M059J (cell line): ENCODE results near the gene UBIAD1. TPM values are rescaled to one million over a fixed set of nuclear protein-coding genes. Genes with fewer than 3 reads are reported as not detected.
"Not testable (repeated sequence)": the region's sequence is repeated elsewhere in the genome, so short reads cannot be mapped to it uniquely, and the experiment has no call there.

Source experiments
- DNase-seq: peaks from one replicate; pipeline ENCODE4 v3.0.0-alpha.2; 2012; ENCODE audit warnings: low read depth
- total RNA-seq: library from RNA; depleted of rRNA; stranded (reverse); fragments of >200 nt; shearing (Covaris generic); gene quantifications from 2 replicates; pipeline ENCODE4 v1.2.3, GENCODE V29; 2014

Gene UBIAD1
- total RNA-seq, 1 experiment from 2014 or later: 9.5 TPM

GRCh38 chr1:11279630-11280029 lies 6.6 kb downstream of the UBIAD1 start:
- no peak for DNase-seq

GRCh38 chr1:11280719-11281376 lies 7.8 kb downstream of the UBIAD1 start:
- no peak for DNase-seq

DNA sequence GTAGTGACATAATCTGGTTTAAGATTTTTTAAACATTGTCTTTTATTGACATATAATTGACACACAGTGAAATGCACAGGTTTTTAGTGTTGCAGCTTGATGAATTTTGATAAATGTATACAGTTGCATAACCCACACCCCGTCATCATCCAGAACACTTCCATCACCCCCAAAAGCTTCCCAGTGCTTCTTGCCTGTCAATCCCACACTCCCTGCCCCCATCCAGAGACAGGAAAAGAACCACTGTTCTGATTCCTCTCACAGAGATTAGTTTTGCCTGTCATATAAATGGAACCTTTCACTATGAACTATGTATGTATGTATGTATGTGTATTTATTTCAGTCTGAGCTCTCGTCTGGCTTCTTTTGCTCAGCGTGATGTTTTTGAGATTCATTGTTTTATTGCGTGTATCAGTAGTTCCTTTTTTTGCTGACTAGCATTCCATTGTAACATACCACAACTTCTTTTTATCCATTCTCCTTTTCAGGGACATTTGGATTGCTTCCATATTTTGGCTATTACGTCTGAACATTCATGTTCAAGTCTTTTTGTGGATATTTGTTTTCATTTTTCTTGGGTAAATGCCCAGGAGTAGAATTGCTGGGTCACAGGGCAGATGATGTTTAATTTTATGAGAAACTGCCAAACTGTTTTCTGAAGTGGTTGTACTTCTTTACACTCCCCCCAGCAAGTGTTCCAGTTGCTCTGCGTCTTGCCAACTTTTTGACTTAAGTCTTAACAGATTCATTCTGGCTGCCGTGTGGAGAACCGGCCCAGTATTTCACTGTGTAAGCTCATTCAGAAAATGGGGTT lies 8.7 kb downstream of the UBIAD1 start:
- DNase-seq: peak; percentile 52

- DNase-seq: no peak
Observed at GRCh38 chr1:11283151-11283550, 10.2 kb downstream of the UBIAD1 start.

DNA sequence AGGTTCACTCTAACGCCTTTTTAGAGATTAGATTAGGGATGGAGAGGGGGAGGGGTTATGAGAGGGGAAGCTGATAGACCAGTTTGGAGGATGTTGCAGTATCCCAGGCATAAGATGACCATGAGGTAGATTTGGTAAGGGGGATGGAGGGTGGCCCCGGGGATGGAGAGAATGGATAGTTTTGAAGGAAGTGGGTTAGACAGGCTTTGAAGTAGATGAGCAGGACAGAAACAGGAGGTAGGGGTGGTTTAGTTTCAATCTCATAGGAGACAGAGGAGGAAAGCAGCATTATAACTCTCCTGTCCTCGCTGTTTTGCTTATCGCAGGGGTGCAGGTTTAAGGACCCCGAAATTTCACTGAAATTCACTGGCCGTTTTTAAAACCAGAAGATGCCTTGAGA lies 11.8 kb downstream of the UBIAD1 start:
- DNase-seq: no peak

DNA sequence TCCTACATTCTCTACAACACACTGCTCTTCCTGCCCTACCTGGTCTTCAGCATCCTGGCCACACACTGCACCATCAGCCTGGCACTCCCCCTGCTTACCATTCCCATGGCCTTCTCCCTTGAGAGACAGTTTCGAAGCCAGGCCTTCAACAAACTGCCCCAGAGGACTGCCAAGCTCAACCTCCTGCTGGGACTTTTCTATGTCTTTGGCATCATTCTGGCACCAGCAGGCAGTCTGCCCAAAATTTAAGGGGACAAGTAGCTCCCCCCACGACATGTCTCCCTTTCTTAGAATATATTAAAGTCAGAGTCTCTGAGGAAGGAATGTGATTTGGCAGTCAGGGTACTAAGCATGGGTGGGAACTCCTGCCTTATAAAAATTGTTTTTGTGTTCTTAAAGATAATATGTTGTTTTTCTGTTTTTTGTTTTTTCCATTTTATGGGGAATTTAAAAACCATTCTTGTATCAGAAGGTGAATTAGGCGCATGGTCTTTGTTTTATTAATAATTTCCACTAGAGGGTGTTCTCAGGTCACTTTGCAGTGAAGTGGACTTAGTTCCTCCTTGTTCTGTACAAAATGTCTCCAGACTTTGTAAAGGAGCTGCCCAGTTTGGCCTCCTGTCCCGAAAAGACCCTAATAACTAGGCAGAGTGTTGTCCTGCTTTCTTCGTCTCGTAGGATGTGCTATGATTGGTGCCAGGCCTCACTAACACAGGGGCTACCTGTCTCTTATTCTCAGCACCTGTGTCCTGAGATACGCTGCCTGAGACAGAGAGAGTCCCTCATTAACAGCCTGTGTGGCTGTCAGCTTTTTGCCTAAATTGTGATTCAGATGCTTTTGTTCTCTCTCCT lies 13.1 kb downstream of the UBIAD1 start:
- peak; percentile 28 for DNase-seq

DNA sequence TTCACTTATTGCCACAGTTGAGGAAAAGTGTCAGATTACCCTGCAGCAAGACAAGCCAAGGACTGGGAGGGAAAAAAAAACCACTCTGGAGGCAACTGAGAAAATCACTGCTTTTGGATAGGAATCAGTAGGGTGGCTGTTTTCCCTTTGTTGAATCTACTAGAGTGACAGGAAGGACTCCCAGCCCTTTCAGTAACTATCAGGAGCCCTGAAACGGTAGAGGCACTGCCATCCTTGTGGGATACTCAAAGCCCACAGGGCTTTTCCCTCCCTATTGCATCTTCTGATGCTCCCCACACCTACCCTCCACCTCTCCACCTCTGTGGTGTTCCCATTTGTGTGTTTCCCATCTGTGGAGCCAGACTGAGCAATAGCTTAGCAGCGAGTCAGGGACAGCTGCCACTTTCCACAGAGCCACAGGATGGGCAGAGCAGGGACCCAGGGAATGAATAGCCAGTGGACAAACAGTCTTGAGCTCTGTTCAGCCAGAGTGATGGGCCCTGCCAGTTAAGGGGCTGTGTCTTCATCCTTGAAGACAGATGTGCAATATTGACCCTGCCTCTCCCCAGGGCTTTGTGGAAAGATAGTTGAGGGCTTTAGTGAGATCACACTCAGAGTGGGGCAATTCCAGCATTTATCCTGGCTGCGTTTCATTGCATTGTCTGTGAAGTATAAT lies 13.9 kb downstream of the UBIAD1 start:
- DNase-seq: peak; percentile 48

DNA sequence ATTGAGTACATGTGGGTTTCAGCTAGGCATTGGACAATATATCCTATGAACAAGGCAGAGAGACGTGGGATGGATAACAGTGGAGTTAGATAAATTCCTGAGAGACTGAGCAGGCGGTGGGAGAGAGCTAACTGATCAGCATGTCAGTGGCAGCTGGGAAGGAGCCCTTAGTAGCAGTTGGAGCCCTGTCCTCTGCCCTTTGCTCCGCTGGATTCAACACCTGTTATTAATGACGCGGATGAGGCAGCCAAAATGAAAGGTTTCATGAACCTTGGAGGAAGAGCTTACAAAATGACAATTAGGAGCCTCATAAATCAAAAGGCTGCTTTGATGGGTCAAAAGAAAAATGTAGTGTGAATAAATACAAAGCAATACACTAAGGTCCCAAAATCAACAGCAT lies 16.1 kb downstream of the UBIAD1 start:
- no peak for DNase-seq

- no peak for DNase-seq
Observed at GRCh38 chr1:11291049-11291448, 18.1 kb downstream of the UBIAD1 start.

GRCh38 chr1:11293856-11294255 lies 20.9 kb downstream of the UBIAD1 start:
- DNase-seq: peak; percentile 40

GRCh38 chr1:11294951-11295350 lies 22.0 kb downstream of the UBIAD1 start:
- no peak for DNase-seq

DNA sequence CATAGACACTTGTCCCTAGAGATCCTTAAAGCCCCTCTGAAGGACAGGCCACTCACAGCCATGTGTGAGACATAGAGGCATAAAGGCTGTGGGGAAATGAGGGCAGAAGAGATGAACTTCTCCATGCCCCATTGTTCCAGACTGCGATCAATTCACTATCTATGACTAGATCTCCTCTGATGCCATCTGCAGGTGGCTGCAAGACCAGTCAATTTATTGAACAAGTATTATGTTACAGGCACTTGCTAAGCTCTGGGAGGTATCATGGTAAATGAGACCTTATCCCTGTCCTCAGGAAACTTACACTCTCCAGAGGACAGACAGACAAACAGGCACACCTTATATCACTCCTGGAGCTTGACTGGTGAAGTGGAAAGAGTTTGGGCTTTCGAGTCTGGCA lies 22.9 kb downstream of the UBIAD1 start:
- no peak for DNase-seq

DNA sequence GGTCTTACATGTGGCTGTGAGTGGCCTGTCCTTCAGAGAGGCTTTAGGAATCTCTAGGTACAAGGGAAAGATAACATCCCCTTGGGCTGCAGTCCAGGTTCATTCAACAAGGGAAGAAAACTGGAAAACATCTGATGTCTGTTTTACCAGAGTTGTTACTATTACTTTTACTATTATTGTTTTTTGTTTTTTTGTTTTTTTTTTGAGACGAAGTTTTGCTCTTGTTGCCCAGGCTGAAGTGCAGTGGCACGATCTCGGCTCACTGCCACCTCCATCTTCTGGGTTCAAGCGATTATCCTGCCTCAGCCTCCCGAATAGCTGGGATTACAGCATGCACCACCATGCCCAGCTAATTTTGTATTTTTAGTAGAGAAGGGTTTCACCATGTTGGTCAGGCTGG lies 24.8 kb downstream of the UBIAD1 start:
- DNase-seq: not testable (repeated sequence)

- DNase-seq: no peak
Observed at GRCh38 chr1:11298390-11299224, 25.6 kb downstream of the UBIAD1 start.

GRCh38 chr1:11299225-11299574 lies 26.2 kb downstream of the UBIAD1 start:
- no peak for DNase-seq

- no peak for DNase-seq
Observed at GRCh38 chr1:11301601-11302000, 28.6 kb downstream of the UBIAD1 start.

DNA sequence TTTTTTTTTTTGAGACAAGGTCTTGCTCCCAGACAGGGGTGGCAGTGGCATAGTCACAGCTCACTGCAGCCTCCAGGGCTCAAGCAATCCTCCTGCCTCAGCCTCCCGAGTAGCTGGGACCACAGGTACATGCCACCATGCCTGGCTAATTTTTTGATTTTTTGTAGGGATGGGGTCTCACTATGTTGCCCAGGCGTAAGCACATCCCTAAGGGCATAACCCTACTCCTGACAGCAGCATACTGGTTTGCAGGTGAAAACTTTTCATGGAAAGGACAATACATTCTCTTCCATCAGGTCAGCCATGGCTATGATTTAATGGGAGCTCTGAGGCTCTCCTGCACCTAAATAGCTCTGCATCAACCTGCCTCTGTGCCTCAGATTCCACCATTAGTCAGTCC lies 29.4 kb downstream of the UBIAD1 start:
- DNase-seq: no peak

DNA sequence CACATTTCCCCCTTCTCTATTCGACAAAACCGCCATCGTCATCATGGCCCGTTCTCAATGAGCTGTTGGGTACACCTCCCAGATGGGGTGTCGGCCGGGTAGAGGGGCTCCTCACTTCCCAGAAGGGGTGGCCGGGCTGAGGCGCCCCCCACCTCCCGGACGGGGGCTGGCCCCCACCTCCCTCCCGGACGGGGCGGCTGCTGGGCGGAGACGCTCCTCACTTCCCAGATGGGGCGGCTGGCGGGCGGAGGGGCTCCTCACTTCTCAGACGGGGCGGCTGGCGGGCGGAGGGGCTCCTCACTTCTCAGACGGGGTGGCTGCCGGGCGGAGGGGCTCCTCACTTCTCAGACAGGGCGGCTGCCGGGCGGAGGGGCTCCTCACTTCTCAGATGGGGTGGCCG lies 32.5 kb downstream of the UBIAD1 start:
- DNase-seq: not testable (repeated sequence)

DNA sequence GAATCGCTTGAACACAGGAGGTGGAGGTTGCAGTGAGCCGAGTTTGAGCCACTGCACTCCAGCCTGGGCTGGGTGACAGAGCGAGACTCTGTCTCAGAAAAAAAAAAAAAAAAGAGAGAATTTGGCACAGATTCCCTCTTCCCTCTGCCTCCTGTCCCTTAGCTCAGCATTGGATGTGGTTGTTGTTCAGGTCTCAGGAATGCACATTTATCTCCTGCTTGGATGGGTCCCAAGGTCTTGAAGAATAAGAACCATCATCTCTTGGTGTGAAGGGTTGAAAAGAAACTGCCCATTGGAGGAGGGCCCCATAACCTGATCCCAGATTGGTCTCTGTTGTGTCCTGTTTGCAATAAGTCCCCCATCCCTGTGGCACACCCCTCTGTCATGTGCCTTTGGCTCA lies 34.9 kb downstream of the UBIAD1 start:
- peak; percentile 61 for DNase-seq

DNA sequence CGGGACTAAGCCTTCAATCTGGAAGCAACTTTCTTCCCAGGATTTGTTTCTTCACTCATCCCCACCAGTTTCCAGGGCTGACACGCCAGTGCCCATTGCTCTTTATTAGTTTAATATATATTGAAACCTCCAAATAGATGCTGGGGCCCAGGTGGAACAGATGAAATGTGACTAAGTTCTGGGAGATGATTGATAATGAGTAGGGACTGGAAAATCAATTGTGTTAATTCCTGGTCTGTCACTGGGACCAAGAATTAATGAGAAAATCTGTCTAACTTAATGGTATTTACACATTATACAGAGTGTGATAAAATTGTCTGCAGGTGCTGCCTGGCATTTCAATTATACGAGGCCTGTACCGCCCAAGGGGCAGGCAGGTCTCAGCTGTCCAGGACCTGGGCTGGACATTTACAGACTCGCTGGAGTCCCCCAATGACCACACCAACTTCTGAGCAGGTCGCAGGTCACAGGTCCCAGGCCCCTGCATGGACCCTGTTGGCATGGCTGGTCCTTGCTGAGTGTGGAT lies 35.8 kb downstream of the UBIAD1 start:
- DNase-seq: no peak

DNA sequence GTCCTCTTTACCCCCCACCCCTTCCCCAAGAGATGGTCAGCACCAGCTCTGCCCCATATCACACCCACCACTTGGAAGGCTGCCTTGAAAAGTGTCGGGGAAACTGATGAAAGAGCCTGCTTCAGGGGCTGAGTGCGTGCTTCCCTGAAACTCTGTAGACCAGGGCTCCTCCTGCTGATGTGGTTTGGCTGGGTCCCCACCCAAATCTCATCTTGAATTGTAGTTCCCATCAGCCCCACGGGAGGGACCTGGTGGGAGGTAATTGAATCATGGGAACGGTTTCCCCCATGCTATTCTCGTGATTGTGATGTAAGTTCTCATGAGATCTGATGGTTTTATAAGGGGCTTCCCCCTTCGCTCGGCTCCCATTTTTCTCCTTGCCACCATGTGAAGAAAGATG lies 36.4 kb downstream of the UBIAD1 start:
- DNase-seq: no peak
